ENCODE measurements around the gene DLAT.
"Not testable (repeated sequence)": the region's sequence is repeated elsewhere in the genome, so short reads cannot be mapped to it uniquely, and the experiment has no call there.

Gene DLAT

DNA sequence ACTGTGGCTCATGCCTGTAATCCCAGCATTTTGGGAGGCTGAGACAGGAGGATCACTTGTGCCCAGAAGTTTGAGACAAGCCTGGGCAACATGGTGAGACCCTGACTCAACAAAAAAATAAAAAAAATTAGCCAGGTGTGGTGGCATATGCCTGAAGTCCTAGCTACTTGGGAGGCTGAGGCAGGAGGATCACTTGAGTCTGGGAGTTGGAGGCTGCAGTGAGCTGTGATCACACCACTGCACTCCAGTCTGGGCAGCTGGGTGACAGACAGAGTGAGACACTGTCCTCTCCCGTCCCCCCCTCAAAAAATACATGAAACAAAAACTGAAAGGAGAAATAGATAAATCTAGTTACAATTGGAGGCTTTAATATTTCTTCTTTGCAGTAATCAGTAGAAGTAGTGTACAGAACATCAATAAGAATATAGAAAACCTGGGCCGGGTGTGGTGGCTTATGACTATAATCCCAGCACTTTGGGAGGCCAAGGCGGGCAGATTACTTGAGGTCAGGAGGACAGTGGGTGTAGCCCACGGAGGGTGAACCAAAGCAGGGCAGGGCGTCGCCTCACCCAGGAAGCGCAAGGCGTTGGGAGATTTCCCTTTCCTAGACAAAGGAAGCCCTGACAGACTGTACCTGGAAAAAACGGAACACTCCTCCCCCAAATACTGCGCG is 19.6 kb upstream of the DLAT start:
- DNase-seq = no peak

DNA sequence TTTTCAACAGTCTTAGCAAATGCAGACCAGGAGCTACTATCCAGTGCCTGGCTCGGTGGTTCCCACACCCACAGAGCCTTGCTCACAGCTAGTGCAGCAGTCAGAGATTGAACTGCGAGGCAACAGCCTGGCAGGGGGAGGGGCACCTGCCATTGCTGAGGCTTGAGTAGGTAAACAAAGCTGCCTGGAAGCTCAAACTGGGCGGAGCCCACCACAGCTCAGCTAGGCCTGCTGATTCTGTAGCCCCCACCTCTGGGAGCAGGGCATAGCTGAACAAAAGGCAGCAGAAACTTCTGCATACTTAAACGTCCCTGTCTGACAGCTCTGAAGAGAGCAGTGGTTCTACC is 19.1 kb upstream of the DLAT start:
- not testable (repeated sequence) for DNase-seq

DNA sequence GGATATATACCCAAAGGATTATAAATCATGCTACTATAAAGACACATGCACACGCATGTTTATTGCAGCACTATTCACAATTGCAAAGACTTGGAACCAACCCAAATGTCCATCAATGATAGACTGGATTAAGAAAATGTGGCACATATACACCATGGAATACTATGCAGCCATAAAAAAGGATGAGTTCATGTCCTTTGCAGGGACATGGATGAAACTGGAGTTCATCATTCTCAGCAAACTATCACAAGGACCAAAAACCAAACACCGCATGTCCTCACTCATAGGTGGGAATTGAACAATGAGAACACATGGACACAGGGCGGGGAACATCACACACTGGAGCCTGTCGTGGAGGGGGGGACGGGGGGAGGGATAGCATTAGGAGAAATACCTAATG is 13.8 kb upstream of the DLAT start:
- not testable (repeated sequence) for DNase-seq

DNA sequence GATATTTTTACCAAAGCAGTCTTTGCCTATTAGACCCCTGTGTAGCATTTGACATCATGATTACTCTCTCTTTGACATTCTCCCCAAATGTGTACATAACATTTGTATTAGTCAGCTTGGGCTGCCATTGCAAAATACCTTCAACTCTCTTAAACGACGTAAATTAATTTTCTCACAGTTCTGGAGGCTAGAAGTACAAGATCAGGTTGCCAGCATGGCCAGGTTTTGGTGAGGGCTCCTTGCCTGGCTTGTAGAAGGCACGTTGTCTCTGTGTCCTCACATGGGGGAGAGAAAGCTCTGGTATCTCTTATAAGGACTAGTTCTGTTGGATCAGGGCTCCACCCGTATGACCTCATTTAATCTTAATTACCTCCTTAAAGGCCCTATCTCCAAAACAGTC is 12.3 kb upstream of the DLAT start:
- no peak for DNase-seq

DNA sequence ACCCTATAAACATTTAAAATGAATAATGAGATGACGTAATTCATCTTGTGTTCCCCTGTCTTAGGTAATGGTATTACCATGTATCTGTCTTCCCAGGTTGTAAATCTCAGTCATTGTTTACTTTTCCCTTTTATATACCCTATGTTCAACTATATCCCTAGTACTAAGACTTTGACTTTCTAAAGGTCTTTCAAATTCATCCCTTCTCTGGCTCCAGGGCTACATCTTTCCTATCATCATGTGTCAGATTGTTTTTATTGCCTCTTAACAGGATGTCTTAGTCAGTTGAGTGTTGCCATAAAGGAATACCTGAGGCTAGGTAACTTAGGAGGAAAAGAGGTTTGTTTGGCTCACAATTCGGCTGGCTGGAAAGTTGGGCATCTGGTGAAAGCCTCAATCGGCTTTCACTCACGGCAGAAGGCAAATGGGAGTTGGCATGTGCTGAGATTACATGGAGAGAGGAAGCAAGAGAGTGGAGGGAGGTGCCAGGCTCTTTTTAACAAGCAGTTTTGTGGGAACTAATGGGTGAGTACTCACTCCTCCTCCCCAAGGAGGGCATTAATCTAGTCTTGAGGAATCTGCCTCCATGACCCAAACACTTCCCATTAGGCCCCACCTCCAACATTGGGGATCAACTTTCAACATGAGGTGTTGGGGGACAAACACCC is 11.6 kb upstream of the DLAT start:
- DNase-seq = no peak

DNA sequence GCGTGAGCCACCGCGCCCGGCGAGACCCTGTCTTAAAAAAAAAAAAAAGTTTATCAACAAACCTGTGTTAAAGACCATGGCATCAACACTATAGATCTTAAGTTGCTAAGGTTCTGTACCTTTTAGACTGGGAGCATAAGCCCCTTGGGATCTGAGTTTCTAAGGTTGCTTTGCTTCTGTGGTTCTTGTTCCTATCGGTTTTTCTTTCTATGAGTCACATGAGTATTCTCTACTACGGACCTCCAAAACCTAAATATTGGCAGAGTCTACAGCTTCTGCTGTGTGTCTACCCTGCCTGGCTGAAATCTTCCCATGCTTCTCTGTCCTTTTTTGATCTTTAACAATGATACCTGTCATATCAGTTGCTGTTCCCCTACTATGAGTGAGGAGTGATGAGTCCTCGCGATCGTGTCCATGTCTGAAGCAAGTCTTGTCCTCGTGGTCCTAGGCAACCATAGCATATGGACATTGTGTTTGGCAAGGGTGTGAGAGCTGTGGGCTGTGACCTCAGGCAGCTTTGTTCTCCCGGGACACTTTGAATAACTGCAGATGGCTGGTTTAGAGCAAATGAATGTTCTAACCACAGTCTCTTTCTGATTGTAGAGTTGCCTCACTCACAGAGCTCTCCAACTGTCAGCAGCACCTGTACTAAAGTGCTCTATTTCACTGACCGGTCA is 9.0 kb upstream of the DLAT start:
- DNase-seq = no peak

DNA sequence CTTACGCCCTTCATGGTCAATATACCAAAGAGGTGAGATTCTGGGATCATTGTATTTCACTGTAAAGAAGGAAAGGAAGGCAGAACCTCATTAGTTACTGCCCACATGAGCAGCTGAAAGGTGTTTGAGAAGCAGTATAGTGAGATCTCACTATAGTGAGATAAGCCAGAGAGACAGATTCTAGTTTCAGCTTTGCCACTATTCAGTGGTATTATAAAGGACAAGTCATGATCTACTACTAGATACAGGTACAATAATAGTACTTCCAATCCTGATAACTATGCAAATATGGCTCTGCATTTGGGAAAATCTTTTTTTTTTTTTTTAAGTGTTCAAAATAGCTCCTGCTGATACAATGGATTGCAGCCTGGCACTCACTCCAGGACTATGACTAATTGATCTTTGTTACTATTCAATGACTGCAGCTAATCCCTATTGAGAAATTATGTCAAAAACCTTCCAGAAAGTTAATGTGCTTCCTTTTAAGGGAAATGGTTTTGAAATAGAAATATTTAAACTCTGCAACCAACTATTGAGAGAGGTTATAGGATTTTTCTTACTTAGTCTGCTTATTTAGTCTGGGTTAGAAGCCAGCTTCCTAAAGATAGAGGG is 8.3 kb upstream of the DLAT start:
- DNase-seq = no peak

DNA sequence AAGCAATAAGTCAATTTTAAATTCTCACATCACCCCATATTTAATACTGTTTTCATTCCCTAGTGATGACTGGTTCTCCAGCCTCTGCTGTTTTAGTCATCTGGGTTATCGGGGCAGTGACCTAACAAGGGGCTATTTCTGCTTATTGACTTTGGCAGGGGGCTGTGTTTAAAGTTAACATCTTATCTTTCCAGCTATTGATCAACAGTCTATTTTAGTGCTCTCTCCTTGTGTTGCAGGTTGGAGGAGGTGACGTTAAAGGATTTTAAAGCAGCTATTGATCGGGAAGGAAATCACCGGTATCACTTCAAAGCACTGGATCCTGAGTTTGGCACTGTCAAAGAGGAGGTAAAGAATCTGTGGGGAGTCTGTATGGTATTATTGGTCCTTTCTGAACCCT is 7.7 kb upstream of the DLAT start:
- no peak for DNase-seq

DNA sequence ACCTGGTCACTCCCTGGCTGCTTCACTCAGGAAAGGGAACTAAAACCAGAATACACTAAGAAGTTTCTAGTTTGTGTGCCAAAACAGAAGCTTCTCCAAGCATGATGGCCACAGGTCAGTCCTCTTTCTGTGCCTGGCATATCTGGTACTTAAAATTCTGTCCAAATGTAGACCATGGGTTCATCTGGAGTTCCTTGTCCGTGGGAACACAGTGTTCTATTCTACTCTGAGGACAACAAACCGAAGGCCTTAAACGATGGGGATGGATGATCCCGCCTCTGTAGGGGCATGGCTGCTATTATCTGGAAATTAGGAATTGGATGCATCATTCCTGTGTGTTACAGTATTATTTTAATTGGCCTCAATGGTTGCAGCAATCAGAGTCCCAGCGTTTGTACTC is 6.1 kb upstream of the DLAT start:
- no peak for DNase-seq

DNA sequence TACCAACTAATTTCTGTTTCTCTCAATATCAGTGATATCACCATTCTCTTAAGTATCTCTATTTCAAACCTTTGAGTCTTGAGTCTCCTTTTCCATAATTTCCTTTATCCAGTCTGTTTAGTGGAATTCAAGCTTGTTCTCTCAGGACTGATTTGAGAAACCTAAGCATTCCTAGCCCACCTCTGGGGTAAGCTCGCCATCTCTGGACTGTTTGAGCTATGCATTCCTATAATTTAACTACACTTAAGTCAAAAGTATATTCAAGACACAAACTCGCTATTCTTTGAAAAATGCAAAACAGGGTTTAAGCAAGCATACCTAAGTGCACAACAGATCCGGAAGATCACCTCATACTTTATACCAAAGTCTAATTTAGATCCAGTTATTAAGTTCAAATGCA is 2.1 kb upstream of the DLAT start:
- DNase-seq = no peak

DNA sequence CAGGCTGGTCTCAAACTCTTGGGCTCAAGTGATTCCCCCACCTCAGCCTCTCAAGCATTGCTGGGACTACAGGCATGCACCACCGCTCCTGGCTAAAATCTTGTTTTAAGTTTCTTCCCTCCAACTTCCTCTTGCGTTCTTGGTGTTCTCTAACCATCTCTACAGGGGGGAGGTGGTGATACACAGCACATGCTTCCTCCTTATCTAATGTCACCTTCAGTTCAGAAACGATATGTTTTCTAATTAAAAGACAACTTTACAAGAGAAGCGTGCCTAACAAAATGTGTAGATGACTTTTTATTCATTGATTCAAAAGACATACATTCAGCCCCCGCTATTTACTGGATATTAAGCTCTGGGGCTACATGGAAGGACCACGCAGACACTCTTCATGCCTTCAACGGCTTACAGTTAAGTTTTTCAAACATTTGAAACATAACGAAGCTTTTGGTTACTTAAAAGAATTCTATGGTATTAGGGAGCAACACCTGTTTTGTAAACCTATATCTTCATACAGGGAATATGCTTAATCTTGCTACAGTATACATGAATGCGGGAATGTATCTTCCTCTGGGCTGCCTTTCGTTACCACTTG is 933 bp upstream of the DLAT start:
- DNase-seq = no peak

DNA sequence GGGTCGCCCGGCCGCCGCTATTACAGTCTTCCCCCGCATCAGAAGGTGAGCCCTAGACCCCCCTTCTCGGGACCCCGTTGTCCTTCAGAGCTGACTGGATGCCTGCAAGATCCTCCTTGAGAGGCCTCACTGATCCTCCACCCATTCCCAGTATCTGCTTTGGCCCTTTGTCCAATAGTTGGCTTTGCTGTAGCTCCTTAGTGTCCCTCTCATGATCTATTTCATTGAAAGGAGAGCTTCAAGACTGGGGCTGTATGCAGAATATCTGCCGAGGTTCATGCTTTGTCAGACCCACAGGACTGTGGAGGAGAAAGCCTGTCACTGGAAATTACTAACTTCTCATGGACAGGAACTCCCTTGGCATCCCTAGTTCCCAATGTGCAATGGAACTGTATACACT is 499 bp downstream of the DLAT start:
- DNase-seq = no peak

DNA sequence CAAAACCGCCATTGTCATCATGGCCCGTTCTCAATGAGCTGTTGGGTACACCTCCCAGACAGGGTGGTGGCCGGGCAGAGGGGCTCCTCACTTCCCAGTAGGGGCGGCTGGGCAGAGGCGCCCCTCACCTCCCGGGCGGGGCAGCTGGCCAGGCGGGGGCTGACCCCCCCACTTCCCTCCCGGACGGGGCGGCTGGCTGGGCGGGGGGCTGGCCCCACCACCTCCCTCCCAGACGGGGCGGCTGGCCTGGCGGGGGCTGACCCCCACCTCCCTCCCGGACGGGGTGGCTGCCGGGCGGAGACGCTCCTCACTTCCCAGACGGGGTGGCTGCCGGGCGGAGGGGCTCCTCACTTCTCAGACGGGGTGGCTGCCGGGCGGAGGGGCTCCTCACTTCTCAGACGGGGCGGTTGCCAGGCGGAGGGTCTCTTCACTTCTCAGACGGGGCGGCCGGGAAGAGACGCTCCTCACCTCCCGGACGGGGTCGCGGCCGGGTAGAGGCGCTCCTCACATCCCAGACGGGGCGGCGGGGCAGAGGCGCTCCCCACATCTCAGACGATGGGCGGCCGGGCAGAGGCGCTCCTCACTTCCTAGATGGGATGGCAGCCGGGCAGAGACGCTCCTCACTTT is 1.7 kb downstream of the DLAT start:
- not testable (repeated sequence) for DNase-seq

DNA sequence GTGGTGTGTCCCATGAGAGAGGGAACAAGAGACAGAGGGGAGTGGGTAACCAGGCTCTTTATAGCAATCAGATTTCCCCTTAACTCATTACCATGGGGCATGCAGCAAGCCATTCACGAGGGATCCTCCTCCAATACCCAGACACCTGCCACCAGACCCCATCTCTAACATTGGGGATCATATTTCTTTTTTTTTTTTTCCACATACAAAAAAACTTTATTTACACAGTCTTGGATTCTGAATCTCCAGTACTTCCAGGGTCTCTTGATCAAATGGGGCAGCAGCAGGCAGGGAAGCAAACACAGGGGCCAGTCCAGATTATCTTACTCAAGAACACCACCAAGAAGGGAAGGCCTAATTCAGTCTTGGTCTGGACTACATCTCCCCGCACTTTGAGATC is 4.3 kb downstream of the DLAT start:
- DNase-seq = no peak

DNA sequence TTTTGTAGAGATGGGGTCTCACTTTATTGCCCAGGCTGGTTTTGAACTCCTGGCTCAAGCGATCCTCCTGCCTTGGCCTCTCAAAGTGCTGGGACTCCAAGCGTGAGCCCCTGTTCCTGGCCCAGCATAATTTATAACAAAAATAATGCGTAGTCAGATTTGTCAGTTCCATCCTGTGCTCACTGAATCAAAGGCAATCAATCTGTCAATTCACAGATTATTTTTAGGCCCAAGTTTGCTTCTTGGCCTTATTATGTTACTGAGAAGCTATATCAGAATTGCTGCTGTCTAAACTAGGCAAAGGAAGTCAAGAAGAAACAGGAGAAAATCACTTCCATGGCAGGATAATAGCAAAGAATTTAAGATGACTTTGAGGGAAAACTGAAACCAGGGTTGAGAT is 8.7 kb downstream of the DLAT start:
- no peak for DNase-seq

DNA sequence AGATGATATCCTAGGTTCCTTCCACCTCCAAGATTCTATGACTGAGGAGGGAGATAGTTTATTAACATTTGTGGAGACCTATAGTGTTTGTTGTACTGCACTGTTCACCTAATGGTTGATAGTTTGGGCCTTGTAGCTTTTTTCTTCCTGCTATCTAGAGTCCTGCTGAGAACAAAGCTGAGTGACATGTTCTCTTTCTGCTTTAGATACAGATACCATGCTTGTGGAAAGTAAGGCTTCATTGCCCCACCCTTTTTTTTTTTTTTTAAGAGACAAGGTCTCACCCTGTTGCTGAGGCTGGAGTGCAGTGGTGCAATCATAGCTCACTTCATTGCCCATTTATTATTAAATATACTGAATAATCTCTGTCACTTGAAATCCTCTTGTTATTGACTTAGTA is 12.3 kb downstream of the DLAT start:
- DNase-seq = no peak

DNA sequence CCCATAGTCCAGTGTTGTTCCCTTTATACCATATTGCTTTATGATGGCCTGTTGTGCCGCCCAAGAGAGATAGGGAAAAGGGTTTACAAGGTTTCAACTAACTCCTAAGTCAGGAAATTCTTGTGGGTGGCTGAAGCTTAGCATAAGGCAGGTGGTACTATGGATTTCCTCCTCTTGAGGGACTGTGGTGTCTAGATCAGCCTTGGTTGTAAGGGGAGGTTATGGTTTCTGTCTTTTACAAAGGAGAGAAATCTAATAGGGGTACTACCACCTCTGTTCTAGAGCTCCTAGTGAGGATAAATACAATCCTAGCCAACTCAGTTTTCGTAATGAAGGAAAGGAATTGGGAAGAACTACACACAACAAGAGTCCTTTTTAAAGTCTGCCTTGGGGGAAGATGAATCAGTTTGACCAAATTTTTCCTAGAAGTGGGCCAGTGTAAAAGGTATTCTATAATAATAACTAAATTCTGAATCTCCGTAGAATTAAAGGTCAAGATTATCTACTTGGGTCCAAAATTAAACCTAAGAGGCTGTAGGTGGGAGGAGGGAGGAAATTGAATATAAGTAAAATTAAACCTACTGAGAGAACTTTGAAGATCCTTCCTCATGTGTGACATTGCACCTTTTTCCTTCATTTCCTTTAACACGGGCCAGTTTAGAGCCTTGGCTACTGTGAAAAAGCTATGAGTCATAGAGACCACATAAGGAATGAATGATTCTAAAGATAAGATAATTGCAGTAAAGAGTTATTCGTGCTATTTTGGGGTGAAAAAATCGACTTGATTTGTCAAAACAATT is 17.2 kb downstream of the DLAT start:
- DNase-seq = no peak

DNA sequence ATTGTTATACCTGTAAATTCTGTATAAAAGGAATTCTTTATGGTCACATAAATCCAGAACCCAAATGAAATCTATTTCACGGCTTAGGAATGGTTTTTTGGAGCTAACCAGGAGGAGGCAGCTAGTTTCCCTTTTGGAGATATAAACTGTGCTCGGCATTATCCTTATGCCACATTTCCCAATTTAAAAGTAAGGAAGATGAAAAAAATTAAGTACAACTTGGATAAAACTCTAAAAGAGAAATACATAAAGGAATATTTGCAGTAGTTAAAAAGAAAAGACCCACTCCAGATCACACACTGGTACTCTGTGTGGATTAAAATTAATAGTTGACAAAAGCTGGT is 17.7 kb downstream of the DLAT start:
- DNase-seq = no peak

DNA sequence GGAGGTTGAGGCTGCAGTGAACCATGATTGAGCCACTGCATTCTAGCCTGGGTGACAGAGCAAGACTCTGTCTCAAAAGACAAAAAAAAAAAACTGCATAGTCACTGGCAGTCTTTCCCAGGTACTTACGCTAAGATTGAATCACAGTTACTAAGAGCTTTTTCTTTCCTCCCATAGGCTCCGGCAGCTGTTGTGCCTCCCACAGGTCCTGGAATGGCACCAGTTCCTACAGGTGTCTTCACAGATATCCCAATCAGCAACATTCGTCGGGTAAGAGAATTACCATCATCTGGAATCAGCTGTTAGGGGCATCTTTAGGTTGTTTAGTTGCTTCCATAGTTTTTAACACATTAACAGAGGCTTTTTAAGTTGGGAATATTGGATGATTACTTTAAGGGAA is 19.8 kb downstream of the DLAT start:
- no peak for DNase-seq

DNA sequence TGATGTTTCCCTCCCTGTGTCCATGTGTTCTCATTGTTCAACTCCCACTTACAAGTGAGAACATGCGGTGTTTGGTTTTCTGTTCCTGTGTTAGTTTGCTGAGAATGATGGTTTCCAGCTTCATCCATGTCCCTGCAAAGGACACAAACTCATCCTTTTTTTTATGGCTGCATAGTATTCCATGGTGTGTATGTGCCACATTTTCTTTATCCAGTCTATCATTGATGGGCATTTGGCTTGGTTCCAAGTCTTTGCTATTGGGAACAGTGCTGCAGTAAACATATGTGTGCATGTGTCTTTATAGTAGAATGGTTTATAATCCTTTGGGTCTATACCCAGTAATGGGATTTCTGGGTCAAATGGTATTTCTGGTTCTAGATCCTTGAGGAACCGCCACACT is 21.4 kb downstream of the DLAT start:
- not testable (repeated sequence) for DNase-seq

DNA sequence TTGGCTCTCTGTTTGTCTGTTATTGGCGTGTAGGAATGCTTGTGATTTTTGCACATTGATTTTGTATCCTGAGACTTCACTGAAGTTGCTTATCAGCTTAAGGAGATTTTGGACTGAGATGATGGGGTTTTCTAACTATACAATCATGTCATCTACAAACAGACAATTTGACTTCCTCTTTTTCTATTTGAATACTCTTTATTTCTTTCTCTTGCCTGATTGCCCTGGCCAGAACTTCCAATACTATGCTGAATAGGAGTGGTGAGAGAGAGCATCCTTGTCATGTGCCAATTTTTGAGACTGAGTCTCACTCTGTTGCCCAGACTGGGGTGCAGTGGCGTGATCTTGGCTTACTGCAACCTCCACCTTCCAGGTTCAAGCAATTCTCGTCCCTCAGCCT is 23.0 kb downstream of the DLAT start:
- DNase-seq = not testable (repeated sequence)

DNA sequence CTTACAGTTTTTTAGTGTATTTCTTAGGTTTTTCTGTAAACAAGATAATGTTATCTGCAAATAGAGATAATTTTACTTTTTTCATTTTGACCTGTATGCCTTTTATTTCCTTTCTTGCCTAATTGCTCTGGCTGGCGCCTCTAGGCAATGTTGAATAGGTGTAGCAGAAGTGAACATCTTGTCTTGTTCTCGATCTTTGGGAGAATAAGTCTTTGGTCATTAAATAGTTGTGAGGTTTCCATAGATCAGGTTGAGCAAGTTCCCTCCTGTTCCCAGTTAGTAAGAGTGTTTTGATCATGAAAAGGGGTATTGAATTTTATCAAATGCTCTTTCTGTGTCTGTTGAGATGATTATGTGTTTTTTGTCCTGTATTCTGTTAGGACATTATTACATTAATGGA is 24.6 kb downstream of the DLAT start:
- DNase-seq = no peak

DNA sequence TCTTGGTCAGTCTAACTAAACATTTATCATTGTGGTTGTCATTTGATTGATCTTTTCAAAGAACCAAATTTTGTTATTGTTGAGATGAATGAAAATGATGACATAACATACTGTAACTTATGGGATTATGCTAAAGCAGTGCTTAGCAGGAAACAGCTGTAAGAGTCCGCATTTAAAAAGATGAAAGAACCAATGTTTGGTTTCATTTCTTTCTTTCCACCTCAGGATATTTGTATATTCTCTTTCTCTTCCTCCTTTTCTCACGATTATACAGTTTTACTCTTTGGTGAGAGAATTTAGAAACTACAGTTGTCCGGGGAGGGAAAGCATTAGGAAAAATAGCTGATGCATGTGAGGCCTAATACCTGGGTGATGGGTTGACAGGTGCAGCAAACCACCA is 25.5 kb downstream of the DLAT start:
- no peak for DNase-seq

All from activated naive CD4-positive, alpha-beta T cell treated with Interleukin-2 at 50 U/mL for 16 hours (primary cell).